Uterus (tissue), 4 donors: Measurements from ENCODE around the gene WDR75. TPM values are rescaled to one million over a fixed set of nuclear protein-coding genes. Genes with fewer than 3 reads are reported as not detected.

Experiments
- DNase-seq, 2 donors: peaks; one replicate each; pipeline ENCODE4 v3.0.0-alpha.2; 2019 to 2020
- H3K27ac ChIP-seq, 2 donors: fragments of 200-600 bp; sonication (generic); 1 replicate in 1 of 2; 2 replicates in 1 of 2; pipeline ENCODE4 v1.5.1; 2016 to 2018
- H3K27me3 ChIP-seq, 2 donors: fragments of 200-600 bp; sonication (generic); one replicate each; pipeline ENCODE4 v1.5.1; 2018 to 2019; ENCODE audit warnings: control low read depth in 1 of 2
- H3K36me3 ChIP-seq, 2 donors: fragments of 200-600 bp; sonication (generic); one replicate each; pipeline ENCODE4 v1.5.1; 2019; ENCODE audit warnings: control low read depth in 1 of 2
- H3K4me1 ChIP-seq, 2 donors: fragments of 200-600 bp; sonication (generic); one replicate each; pipeline ENCODE4 v1.5.1; 2018 to 2019; ENCODE audit warnings: control low read depth in 1 of 2
- H3K4me3 ChIP-seq, 2 donors: fragments of 200-600 bp; sonication (generic); 1 replicate in 1 of 2; 2 replicates in 1 of 2; pipeline ENCODE4 v1.5.1; 2018 to 2019; ENCODE audit warnings: mild to moderate bottlenecking in 1 of 2
- H3K9me3 ChIP-seq, 2 donors: fragments of 200-600 bp; sonication (generic); one replicate each; pipeline ENCODE4 v1.5.1; 2019; ENCODE audit warnings: control low read depth in 1 of 2
- POLR2A ChIP-seq, 2 donors: fragments of 450-650 bp; IDR thresholded peaks; one replicate each; pipeline ENCODE4 v1.6.1; 2016; ENCODE audit warnings: antibody characterized with exemption in 2 of 2, mild to moderate bottlenecking in 1 of 2, moderate library complexity in 1 of 2
- intact Hi-C: fragments of 100-400 bp; cut with DNase I; formaldehyde crosslinking; loops from one replicate; pipeline ENCODE4 v1.15.1; 2023; ENCODE audit warnings: low total_unique reads
- total RNA-seq, 4 donors: library from RNA; depleted of rRNA in 3 of 4; stranded (reverse); fragments of >200 nt in 3 of 4; gene quantifications; one replicate each; pipeline versions ENCODE4 v1.1.0 to v1.2.4, GENCODE V29; 2014 to 2023
- TF ChIP-seq, protein P1 (sequence below), 4 experiments: fragments of 200-600 bp in 2 of 4; fragments of 450-650 bp in 2 of 4; sonication (generic) in 2 of 4; IDR thresholded peaks; one replicate each; pipeline ENCODE4 v1.5.1; 2016 to 2019; ENCODE audit warnings: antibody characterized with exemption in 4 of 4, mild to moderate bottlenecking in 2 of 4, moderate library complexity in 1 of 4
- donor health status: DM: yes; HTN: yes; CAD: no.

The WDR75 gene
- total RNA-seq, 4 donors from 2014 or later, result 24.8 to 103 (median 48.8) TPM

- H3K4me3 ChIP-seq, result no peak overlapping the region
- H3K27ac ChIP-seq, result peak overlapping the region; percentile 46 to 79
- H3K4me1 ChIP-seq, result peaks cover 0 to 9% of the 10 kb centered on the region in 2 donors
- intact Hi-C loops, result no loop called here
- no peaks in the 10 kb centered on the region for H3K27me3 ChIP-seq
- DNase-seq, result peak; percentile 32 to 36
- TF ChIP-seq, protein P1, sequence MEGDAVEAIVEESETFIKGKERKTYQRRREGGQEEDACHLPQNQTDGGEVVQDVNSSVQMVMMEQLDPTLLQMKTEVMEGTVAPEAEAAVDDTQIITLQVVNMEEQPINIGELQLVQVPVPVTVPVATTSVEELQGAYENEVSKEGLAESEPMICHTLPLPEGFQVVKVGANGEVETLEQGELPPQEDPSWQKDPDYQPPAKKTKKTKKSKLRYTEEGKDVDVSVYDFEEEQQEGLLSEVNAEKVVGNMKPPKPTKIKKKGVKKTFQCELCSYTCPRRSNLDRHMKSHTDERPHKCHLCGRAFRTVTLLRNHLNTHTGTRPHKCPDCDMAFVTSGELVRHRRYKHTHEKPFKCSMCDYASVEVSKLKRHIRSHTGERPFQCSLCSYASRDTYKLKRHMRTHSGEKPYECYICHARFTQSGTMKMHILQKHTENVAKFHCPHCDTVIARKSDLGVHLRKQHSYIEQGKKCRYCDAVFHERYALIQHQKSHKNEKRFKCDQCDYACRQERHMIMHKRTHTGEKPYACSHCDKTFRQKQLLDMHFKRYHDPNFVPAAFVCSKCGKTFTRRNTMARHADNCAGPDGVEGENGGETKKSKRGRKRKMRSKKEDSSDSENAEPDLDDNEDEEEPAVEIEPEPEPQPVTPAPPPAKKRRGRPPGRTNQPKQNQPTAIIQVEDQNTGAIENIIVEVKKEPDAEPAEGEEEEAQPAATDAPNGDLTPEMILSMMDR (IDR thresholded peaks at IDR 0.05), result peak in 1 of 4 experiments; percentile 4
- no peak for TF ChIP-seq POLR2A (IDR thresholded peaks at IDR 0.05)
- H3K36me3 ChIP-seq, result no peaks in the 10 kb centered on the region
- H3K9me3 ChIP-seq, result no peaks in the 10 kb centered on the region
These were observed 71.6 kb downstream of the WDR75 start for GRCh38 chr2:189512879-189513278.

GRCh38 chr2:189514104-189514503 is 72.8 kb downstream of the WDR75 start:
- no peak for TF ChIP-seq POLR2A (IDR thresholded peaks at IDR 0.05)
- TF ChIP-seq, protein P1 (IDR thresholded peaks at IDR 0.05), result no peak
- H3K27ac ChIP-seq, result peak overlapping the region; percentile 46 to 79

GRCh38 chr2:189515264-189515663 is 74.0 kb downstream of the WDR75 start:
- intact Hi-C loops, result no loop called here
- no peaks in the 10 kb centered on the region for H3K36me3 ChIP-seq
- DNase-seq, result no peak
- no peak overlapping the region for H3K4me3 ChIP-seq
- peak overlapping the region; percentile 46 to 79 for H3K27ac ChIP-seq
- H3K4me1 ChIP-seq, result peaks cover 0 to 16% of the 10 kb centered on the region in 2 donors
- H3K9me3 ChIP-seq, result no peaks in the 10 kb centered on the region
- no peak for TF ChIP-seq POLR2A (IDR thresholded peaks at IDR 0.05)
- TF ChIP-seq, protein P1 (IDR thresholded peaks at IDR 0.05), result no peak
- no peaks in the 10 kb centered on the region for H3K27me3 ChIP-seq

More at GRCh38 chr2:189514104-189514503, 72.8 kb downstream of the WDR75 start:
- Histone ChIP-seq H3K4me1 (peaks cover 0 to 16% of the 10 kb centered on the region in 2 donors), H3K4me3 (no peak overlapping the region), H3K27me3 (no peaks in the 10 kb centered on the region), H3K9me3 (no peaks in the 10 kb centered on the region), H3K36me3 (no peaks in the 10 kb centered on the region)
- DNase-seq, result no peak
- intact Hi-C loops, result no loop called here

GRCh38 chr2:189516546-189516945 is 75.3 kb downstream of the WDR75 start:
- Histone ChIP-seq H3K36me3 (no peaks in the 10 kb centered on the region), H3K4me1 (peaks cover 0 to 17% of the 10 kb centered on the region in 2 donors), H3K27me3 (no peaks in the 10 kb centered on the region), H3K27ac (peak overlapping the region in 1 of 2 donors; percentile 79), H3K9me3 (no peaks in the 10 kb centered on the region), H3K4me3 (no peak overlapping the region)
- intact Hi-C loops, result no loop called here
- DNase-seq, result no peak
- no peak for TF ChIP-seq POLR2A (IDR thresholded peaks at IDR 0.05)
- TF ChIP-seq, protein P1 (IDR thresholded peaks at IDR 0.05), result no peak

- no peaks in the 10 kb centered on the region for H3K27me3 ChIP-seq
- no peak for DNase-seq
- H3K4me3 ChIP-seq, result no peak overlapping the region
- H3K36me3 ChIP-seq, result no peaks in the 10 kb centered on the region
- no peaks in the 10 kb centered on the region for H3K9me3 ChIP-seq
- H3K27ac ChIP-seq, result peak overlapping the region; percentile 23 to 98
- TF ChIP-seq, protein P1 (IDR thresholded peaks at IDR 0.05), result no peak
- no peak for TF ChIP-seq POLR2A (IDR thresholded peaks at IDR 0.05)
- intact Hi-C loops, result no loop called here
- H3K4me1 ChIP-seq, result peaks cover 0 to 10% of the 10 kb centered on the region in 2 donors
These were observed 76.7 kb downstream of the WDR75 start for GRCh38 chr2:189517847-189518535.
